Measurements from ENCODE around the gene SSNA1. TPM values are rescaled to one million over a fixed set of nuclear protein-coding genes. Genes with fewer than 3 reads are reported as not detected.

The SSNA1 gene
- polyA plus RNA-seq, 1 donor from 2014 or later: 170 TPM

- no peak overlapping the region for H2AFZ ChIP-seq (ENCODE audit: low read depth, low read length)
- no peak overlapping the region for H3K4me3 ChIP-seq (ENCODE audit: low read length)
- H3K27me3 ChIP-seq (ENCODE audit: insufficient read depth, low read depth, low read length): peaks cover 27% of the 10 kb centered on the region
- H3F3A ChIP-seq (ENCODE audit: insufficient read depth, low read length, poor library complexity, severe bottlenecking): no peaks in the 10 kb centered on the region
- no peak overlapping the region for H3K27ac ChIP-seq (ENCODE audit: low read length)
- no peaks in the 10 kb centered on the region for H3K79me2 ChIP-seq (replicated peaks; ENCODE audit: insufficient read depth, low read length)
- no peaks in the 10 kb centered on the region for H3K36me3 ChIP-seq (ENCODE audit: insufficient read depth, low read length)
- no peak overlapping the region for H3K4me2 ChIP-seq (ENCODE audit: low read length)
- H3K9ac ChIP-seq (ENCODE audit: low read length): no peak overlapping the region
- TF ChIP-seq RAD21 (conservative IDR thresholded peaks at IDR 0.05) (no peak), EP300 (conservative IDR thresholded peaks at IDR 0.05; ENCODE audit: poor library complexity, severe bottlenecking) (no peak), EZH2 (IDR thresholded peaks at IDR 0.05; ENCODE audit: borderline replicate concordance, insufficient read depth, low read length, poor library complexity, severe bottlenecking) (no peak), TAF1 (IDR thresholded peaks at IDR 0.05; ENCODE audit: low read depth) (no peak), MXI1 (conservative IDR thresholded peaks at IDR 0.05; ENCODE audit: poor library complexity, severe bottlenecking) (no peak), SMC3 (conservative IDR thresholded peaks at IDR 0.05; ENCODE audit: poor library complexity) (no peak), REST (IDR thresholded peaks at IDR 0.05; ENCODE audit: borderline replicate concordance) (no peak), POLR2AphosphoS5 (IDR thresholded peaks at IDR 0.05) (no peak), CTCF (IDR thresholded peaks at IDR 0.05; ENCODE audit: poor library complexity, severe bottlenecking) (no peak)
- H3K9me2 ChIP-seq (ENCODE audit: insufficient read depth, low read length): no peaks in the 10 kb centered on the region
- no peaks in the 10 kb centered on the region for H3K9me3 ChIP-seq (ENCODE audit: low read length)
- no peaks in the 10 kb centered on the region for H4K20me1 ChIP-seq (ENCODE audit: insufficient read depth)
Measured at GRCh38 chr9:137171149-137171900, 17.2 kb upstream of the SSNA1 start.

- Histone ChIP-seq H3F3A (ENCODE audit: insufficient read depth, low read length, poor library complexity, severe bottlenecking) (no peaks in the 10 kb centered on the region), H3K27me3 (ENCODE audit: insufficient read depth, low read depth, low read length) (peaks cover 15% of the 10 kb centered on the region), H3K27ac (ENCODE audit: low read length) (no peak overlapping the region), H3K36me3 (ENCODE audit: insufficient read depth, low read length) (no peaks in the 10 kb centered on the region), H3K79me2 (replicated peaks; ENCODE audit: insufficient read depth, low read length) (no peaks in the 10 kb centered on the region), H3K4me3 (ENCODE audit: low read length) (no peak overlapping the region), H2AFZ (ENCODE audit: low read depth, low read length) (no peak overlapping the region), H3K4me2 (ENCODE audit: low read length) (no peak overlapping the region), H3K9ac (ENCODE audit: low read length) (no peak overlapping the region), H4K20me1 (ENCODE audit: insufficient read depth) (no peaks in the 10 kb centered on the region), H3K9me3 (ENCODE audit: low read length) (no peaks in the 10 kb centered on the region), H3K9me2 (ENCODE audit: insufficient read depth, low read length) (no peaks in the 10 kb centered on the region)
- no peak for TF ChIP-seq RAD21 (conservative IDR thresholded peaks at IDR 0.05)
- no peak for TF ChIP-seq POLR2AphosphoS5 (IDR thresholded peaks at IDR 0.05)
- TF ChIP-seq EP300 (conservative IDR thresholded peaks at IDR 0.05; ENCODE audit: poor library complexity, severe bottlenecking): no peak
- no peak for TF ChIP-seq REST (IDR thresholded peaks at IDR 0.05; ENCODE audit: borderline replicate concordance)
- TF ChIP-seq EZH2 (IDR thresholded peaks at IDR 0.05; ENCODE audit: borderline replicate concordance, insufficient read depth, low read length, poor library complexity, severe bottlenecking): no peak
- TF ChIP-seq CTCF (IDR thresholded peaks at IDR 0.05; ENCODE audit: poor library complexity, severe bottlenecking): no peak
- TF ChIP-seq TAF1 (IDR thresholded peaks at IDR 0.05; ENCODE audit: low read depth): no peak
- TF ChIP-seq MXI1 (conservative IDR thresholded peaks at IDR 0.05; ENCODE audit: poor library complexity, severe bottlenecking): no peak
- no peak for TF ChIP-seq SMC3 (conservative IDR thresholded peaks at IDR 0.05; ENCODE audit: poor library complexity)
Measured at GRCh38 chr9:137172901-137173795, 15.3 kb upstream of the SSNA1 start.

All from neural cell (in vitro differentiated cells).